ENCODE measurements around the gene GDA. TPM values are rescaled to one million over a fixed set of nuclear protein-coding genes. Genes with fewer than 3 reads are reported as not detected.

GDA gene
- total RNA-seq (2022; extraction: Qiagen RNA extraction): 0.84 to 1.1 TPM (median 0.96 TPM) in 5 replicates

DNA sequence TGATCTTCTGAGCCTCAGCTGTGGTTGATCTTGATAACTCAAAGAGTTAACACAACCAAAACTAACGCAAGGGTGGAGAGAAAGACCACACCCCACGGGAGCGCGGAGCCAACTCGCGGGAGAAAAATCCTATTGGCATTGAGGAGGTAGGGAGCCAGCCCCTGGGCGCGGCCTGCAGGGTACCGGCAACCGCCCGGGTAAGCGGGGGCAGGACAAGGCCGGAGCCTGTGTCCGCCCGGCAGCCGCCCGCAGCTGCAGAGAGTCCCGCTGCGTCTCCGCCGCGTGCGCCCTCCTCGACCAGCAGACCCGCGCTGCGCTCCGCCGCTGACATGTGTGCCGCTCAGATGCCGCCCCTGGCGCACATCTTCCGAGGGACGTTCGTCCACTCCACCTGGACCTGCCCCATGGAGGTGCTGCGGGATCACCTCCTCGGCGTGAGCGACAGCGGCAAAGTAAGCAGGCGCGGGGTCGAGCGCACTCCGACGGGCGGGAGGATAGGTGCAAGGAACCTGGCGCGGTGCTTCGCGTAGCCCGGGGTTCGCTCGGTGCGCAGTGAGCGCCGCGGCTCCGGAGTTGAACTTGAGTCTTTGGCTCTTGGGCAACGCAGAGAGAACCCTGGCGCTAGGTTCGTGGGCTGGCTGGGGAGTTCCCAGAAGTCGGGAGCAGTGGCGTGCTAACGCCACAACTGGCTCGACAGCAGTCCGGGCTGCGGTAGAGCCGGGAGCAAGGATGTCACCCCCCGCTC lies at the start of gene GDA:
Gene GDA (plus strand): TSS at position 210 of the 745 bp plus-strand sequence. CDS start 120 bp downstream, at position 330.

Other genes with a start within 250 kb of the GDA start
- gene ABHD17B, start 238.2 kb upstream of the GDA start, total RNA-seq (2022; extraction: Qiagen RNA extraction): 15.4 to 16.5 TPM (median 15.9 TPM) in 5 replicates
- gene C9orf85, start 237.8 kb upstream of the GDA start, total RNA-seq (2022; extraction: Qiagen RNA extraction): 13.3 to 15.2 TPM (median 13.8 TPM) in 5 replicates
- gene C9orf57, start 88.8 kb upstream of the GDA start, total RNA-seq (2022; extraction: Qiagen RNA extraction): not detected in 5 replicates
- gene ZFAND5, start 215.8 kb downstream of the GDA start, total RNA-seq (2022; extraction: Qiagen RNA extraction): 222 to 348 TPM (median 293 TPM) in 5 replicates

Data from A549 treated with AZD2906 at 1 μM for 4 hours (cell line).